Mucosa of rectum (tissue), 2 donors: ENCODE results near the gene DNAI1.

Experiments
- H3K27ac ChIP-seq, 2 donors: one replicate each; pipeline ENCODE4 v1.7.0; 2013; ENCODE audit warnings: inconsistent platforms in 2 of 2, low read depth in 2 of 2, low read length in 2 of 2
- H3K27me3 ChIP-seq, 2 donors: one replicate each; pipeline ENCODE4 v1.7.0; 2013; ENCODE audit warnings: low read length in 2 of 2; ENCODE audit not compliant: control insufficient read depth in 2 of 2, insufficient read depth in 2 of 2
- H3K36me3 ChIP-seq, 2 donors: one replicate each; pipeline ENCODE4 v1.7.0; 2013; ENCODE audit warnings: low read length in 2 of 2; ENCODE audit not compliant: control insufficient read depth in 2 of 2, insufficient read depth in 2 of 2
- H3K4me1 ChIP-seq, 2 donors: one replicate each; pipeline ENCODE4 v1.7.0; 2013; ENCODE audit warnings: low read length in 2 of 2, mild to moderate bottlenecking in 1 of 2; ENCODE audit not compliant: control insufficient read depth in 2 of 2, insufficient read depth in 2 of 2
- H3K4me3 ChIP-seq, 2 donors: one replicate each; pipeline ENCODE4 v1.7.0; 2013; ENCODE audit warnings: low read length in 2 of 2
- H3K9ac ChIP-seq, 2 donors: one replicate each; pipeline ENCODE4 v1.7.0; 2013; ENCODE audit warnings: low read length in 2 of 2, low read depth in 1 of 2, mild to moderate bottlenecking in 1 of 2
- H3K9me3 ChIP-seq, 2 donors: one replicate each; pipeline ENCODE4 v1.7.0; 2013; ENCODE audit warnings: low read length in 2 of 2; ENCODE audit not compliant: control insufficient read depth in 2 of 2
- donor health status: healthy.
- donor health status: Normal muscosa, but diverticular disease.

The DNAI1 gene

GRCh38 chr9:34547960-34548611 is 89.5 kb downstream of the DNAI1 start:
- Histone ChIP-seq H3K9me3 (no peaks in the 10 kb centered on the region), H3K36me3 (no peaks in the 10 kb centered on the region), H3K9ac (no peak overlapping the region), H3K4me3 (no peak overlapping the region), H3K27me3 (peaks cover 0 to 6% of the 10 kb centered on the region in 2 donors), H3K27ac (no peak overlapping the region), H3K4me1 (no peaks in the 10 kb centered on the region)

- H3K4me1 ChIP-seq, result no peaks in the 10 kb centered on the region
- H3K9me3 ChIP-seq, result no peaks in the 10 kb centered on the region
- H3K4me3 ChIP-seq, result no peak overlapping the region
- no peaks in the 10 kb centered on the region for H3K36me3 ChIP-seq
- no peak overlapping the region for H3K9ac ChIP-seq
- no peak overlapping the region for H3K27ac ChIP-seq
- H3K27me3 ChIP-seq, result peaks cover 0 to 6% of the 10 kb centered on the region in 2 donors
These were observed 90.8 kb downstream of the DNAI1 start for GRCh38 chr9:34549407-34549732.

GRCh38 chr9:34550016-34550680 is 91.5 kb downstream of the DNAI1 start:
- H3K36me3 ChIP-seq, result no peaks in the 10 kb centered on the region
- H3K4me3 ChIP-seq, result no peak overlapping the region
- H3K27me3 ChIP-seq, result peaks cover 2 to 6% of the 10 kb centered on the region in 2 donors
- H3K4me1 ChIP-seq, result no peaks in the 10 kb centered on the region
- no peak overlapping the region for H3K27ac ChIP-seq
- H3K9me3 ChIP-seq, result no peaks in the 10 kb centered on the region
- no peak overlapping the region for H3K9ac ChIP-seq

GRCh38 chr9:34550681-34551270 is 92.2 kb downstream of the DNAI1 start:
- H3K9ac ChIP-seq, result no peak overlapping the region
- H3K27ac ChIP-seq, result no peak overlapping the region
- H3K4me1 ChIP-seq, result no peaks in the 10 kb centered on the region
- H3K4me3 ChIP-seq, result no peak overlapping the region
- H3K27me3 ChIP-seq, result peaks cover 4 to 6% of the 10 kb centered on the region in 2 donors
- H3K9me3 ChIP-seq, result no peaks in the 10 kb centered on the region
- H3K36me3 ChIP-seq, result no peaks in the 10 kb centered on the region

- Histone ChIP-seq H3K36me3 (no peaks in the 10 kb centered on the region), H3K27ac (no peak overlapping the region), H3K9ac (no peak overlapping the region), H3K9me3 (no peaks in the 10 kb centered on the region), H3K27me3 (peaks cover 4 to 6% of the 10 kb centered on the region in 2 donors), H3K4me1 (no peaks in the 10 kb centered on the region), H3K4me3 (no peak overlapping the region)
These were observed 93.4 kb downstream of the DNAI1 start for GRCh38 chr9:34551751-34552605.

- Histone ChIP-seq H3K4me3 (no peak overlapping the region), H3K9me3 (no peaks in the 10 kb centered on the region), H3K36me3 (no peaks in the 10 kb centered on the region), H3K27ac (no peak overlapping the region), H3K9ac (no peak overlapping the region), H3K27me3 (peaks cover 3 to 4% of the 10 kb centered on the region in 2 donors), H3K4me1 (no peaks in the 10 kb centered on the region)
These were observed 94.0 kb downstream of the DNAI1 start for GRCh38 chr9:34552606-34552981.

- no peak overlapping the region for H3K27ac ChIP-seq
- no peaks in the 10 kb centered on the region for H3K9me3 ChIP-seq
- no peaks in the 10 kb centered on the region for H3K36me3 ChIP-seq
- H3K4me1 ChIP-seq, result no peaks in the 10 kb centered on the region
- H3K9ac ChIP-seq, result no peak overlapping the region
- H3K4me3 ChIP-seq, result no peak overlapping the region
- peaks cover 0 to 4% of the 10 kb centered on the region in 2 donors for H3K27me3 ChIP-seq
These were observed 94.4 kb downstream of the DNAI1 start for GRCh38 chr9:34552986-34553385.

GRCh38 chr9:34553511-34554021 is 95.0 kb downstream of the DNAI1 start:
- H3K27ac ChIP-seq, result no peak overlapping the region
- H3K4me1 ChIP-seq, result no peaks in the 10 kb centered on the region
- H3K27me3 ChIP-seq, result peaks cover 3 to 9% of the 10 kb centered on the region in 2 donors
- no peak overlapping the region for H3K4me3 ChIP-seq
- H3K9ac ChIP-seq, result no peak overlapping the region
- H3K36me3 ChIP-seq, result no peaks in the 10 kb centered on the region
- H3K9me3 ChIP-seq, result no peaks in the 10 kb centered on the region

- H3K4me1 ChIP-seq, result no peaks in the 10 kb centered on the region
- H3K9me3 ChIP-seq, result no peaks in the 10 kb centered on the region
- no peak overlapping the region for H3K4me3 ChIP-seq
- H3K9ac ChIP-seq, result no peak overlapping the region
- H3K36me3 ChIP-seq, result no peaks in the 10 kb centered on the region
- H3K27me3 ChIP-seq, result peaks cover 7 to 9% of the 10 kb centered on the region in 2 donors
- no peak overlapping the region for H3K27ac ChIP-seq
These were observed 95.8 kb downstream of the DNAI1 start for GRCh38 chr9:34554211-34555001.
